HK-2 (cell line): ENCODE measurements around the gene KRTAP3-1.
"Not testable (repeated sequence)": the region's sequence is repeated elsewhere in the genome, so short reads cannot be mapped to it uniquely, and the experiment has no call there.

Source experiments
- DNase-seq: peaks from one replicate; pipeline ENCODE4 v3.0.0-alpha.2; 2018; ENCODE audit not compliant: unreplicated experiment

Gene KRTAP3-1

DNA sequence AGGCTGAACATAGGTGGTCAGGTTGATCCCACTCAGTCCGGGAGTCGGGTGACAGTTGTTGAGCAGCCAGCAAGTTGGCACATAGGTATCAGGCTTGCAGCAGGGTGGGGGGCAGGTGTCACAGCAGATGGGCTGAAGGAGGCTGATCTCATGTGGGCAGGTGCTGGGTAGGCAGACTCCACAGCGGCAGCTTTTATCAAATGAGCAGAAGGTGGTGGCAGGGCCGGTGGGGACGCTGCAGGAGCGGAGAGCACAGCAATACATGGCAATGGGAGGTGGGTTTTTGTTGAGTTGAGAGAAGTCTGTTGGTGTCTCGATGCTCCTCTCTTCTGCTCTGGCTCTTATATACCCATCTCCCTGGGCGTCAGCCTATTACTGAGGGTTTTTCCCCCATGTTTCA is at the start of gene KRTAP3-1:
Gene KRTAP3-1, minus strand, starts transcription at position 318 of the 400 bp plus-strand sequence. Its CDS starts 54 bp downstream, at position 264.
- DNase-seq: no peak

GRCh38 chr17:41057547-41057946 is 48.6 kb upstream of the KRTAP3-1 start:
- DNase-seq: no peak

DNA sequence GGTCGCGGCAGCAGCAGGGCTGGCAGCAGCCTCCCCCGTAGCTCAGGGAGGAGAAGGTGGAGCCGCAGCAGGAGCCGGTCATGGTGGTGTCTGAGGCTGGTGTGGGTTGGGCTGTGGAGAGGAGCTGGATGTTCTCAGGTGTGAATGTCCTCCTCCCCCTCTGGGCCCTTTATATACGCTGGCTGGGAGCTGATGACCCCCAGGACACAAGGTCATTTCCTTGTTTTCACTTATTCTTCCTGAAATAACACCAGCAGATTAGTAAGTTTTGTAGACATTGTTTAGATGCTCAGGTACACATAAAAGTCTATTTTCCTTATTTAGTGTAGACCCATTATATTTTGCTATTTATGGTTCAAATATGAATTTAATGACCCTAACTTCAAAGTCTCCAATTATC is 46.2 kb upstream of the KRTAP3-1 start, which contains the start of gene KRTAP2-2:
Gene KRTAP2-2, minus strand, starts transcription at position 101 of the 400 bp plus-strand sequence. Its CDS starts 19 bp downstream, at position 82.
- DNase-seq: not testable (repeated sequence)

DNA sequence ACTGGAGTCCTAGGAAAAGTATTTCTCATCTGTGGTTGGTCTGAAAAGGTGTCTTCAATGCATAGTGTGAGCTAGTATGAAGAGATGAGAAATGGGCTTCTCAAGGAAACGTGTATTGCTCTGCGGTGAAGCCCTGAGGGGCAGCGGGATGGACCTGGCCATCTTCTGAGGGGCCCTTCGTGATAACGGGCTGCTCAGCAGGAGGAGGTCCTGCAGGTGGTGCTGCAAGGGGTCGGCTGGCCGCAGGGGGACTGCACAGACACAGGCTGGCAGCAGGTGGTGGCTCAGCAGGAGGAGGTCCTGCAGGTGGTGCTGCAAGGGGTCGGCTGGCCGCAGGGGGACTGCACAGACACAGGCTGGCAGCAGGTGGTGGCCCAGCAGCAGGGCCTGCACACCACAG is 45.6 kb upstream of the KRTAP3-1 start:
- not testable (repeated sequence) for DNase-seq

DNA sequence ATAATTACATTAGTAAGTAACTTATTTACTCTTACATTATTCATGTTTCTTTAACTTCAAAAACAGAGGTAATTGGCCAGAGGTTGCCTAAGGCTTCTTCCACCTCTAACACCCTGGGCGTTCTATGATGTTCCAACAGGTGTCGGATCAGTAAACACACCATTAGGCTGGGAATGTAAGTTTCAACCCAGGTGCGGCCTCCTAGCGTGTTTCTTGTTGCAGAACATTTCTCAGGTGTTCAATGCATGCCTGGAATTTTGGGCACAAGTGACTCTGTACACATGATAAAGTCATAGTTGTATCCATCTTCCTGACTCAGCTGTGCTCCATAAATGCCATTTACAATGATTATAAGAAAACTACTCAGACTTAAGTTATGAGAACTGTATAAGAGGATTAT is 45.1 kb upstream of the KRTAP3-1 start:
- no peak for DNase-seq

DNA sequence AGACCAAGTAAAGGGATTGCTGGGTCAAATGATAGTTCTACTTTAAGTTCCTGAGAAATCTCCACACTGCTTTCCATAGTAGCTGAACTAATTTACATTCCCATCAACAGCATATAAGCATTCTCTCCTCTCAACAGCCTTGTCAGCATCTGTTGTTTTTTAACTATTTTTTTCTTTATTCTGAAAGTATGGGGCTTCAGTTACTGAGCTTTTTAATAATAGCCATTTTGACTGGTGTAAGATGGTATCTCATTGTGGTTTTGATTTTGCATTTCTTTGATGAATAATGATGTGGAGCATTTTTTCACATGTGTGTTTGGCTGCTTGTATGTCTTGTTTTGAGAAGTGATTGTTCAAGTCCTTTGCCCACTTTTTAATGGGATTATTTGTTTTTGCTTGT is 43.6 kb upstream of the KRTAP3-1 start:
- DNase-seq: no peak

GRCh38 chr17:41049110-41049509 is 40.2 kb upstream of the KRTAP3-1 start:
- DNase-seq: no peak

DNA sequence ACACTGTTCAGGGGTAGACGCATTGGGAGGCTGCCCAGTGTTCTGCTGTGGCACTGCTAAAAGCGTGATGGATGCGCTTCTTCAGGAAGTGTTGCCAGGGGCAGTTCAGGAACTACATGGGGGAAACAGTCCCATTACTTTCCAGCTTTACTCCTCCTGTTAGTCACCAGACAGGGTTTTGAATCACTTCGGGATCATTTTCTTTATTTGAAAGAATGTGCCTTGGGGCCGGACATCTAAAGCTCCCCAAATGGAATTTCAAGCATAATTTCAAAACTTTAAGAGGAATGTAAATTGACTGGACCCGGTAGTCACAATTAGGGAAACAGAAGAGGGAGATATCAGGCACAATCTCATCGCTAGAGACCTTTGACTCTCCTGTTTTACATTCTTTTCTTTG is 39.5 kb upstream of the KRTAP3-1 start:
- DNase-seq: no peak

- DNase-seq: not testable (repeated sequence)
These were observed 38.0 kb upstream of the KRTAP3-1 start, which contains the start of gene KRTAP2-1 for GRCh38 chr17:41046735-41047465. Gene KRTAP2-1, minus strand, starts transcription at chr17:41047316. Its CDS starts 49 bp downstream, at chr17:41047267.

GRCh38 chr17:41042953-41043352 is 34.0 kb upstream of the KRTAP3-1 start:
- DNase-seq: no peak

DNA sequence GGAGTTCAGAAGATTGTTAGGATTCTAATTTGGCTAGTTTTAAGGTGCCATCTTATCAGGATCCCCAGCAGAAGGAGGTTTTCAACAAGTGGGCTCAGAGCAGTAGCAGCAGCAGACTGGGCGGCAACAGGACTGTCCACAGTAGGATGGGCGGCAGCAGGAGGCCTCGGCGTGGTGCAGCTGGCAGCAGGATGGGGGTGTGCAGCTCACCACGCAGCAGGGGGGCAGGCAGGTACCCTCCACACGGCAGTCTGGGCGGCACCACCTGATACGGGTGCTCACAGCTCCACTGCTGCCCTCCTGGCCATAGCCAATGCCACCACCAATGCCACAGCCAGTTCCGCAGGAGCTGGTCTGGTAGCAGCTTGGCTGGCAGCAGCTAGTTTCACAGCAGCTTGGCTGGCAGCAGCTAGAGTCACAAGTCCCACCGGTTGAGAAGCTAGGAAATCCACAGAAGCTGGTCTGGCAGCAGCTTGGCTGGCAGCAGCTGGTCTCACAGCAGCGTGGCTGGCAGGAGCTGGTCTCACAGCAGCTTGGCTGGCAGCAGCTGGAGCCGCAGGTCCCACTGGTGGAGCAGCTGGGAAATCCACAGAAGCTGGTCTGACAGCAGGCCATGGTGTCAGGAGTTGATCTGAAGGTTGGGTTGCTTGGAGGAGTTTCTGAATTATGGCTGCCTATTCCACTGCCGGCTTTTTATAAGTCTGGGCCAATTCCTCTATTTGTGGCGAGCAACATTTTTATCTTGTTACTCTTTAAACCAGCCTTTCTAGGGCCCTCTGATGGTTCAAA is 32.0 kb upstream of the KRTAP3-1 start, which contains the start of gene KRTAP1-1:
Gene KRTAP1-1, minus strand, starts transcription at position 668 of the 789 bp plus-strand sequence. Its CDS starts 53 bp downstream, at position 615.
- DNase-seq: not testable (repeated sequence)

DNA sequence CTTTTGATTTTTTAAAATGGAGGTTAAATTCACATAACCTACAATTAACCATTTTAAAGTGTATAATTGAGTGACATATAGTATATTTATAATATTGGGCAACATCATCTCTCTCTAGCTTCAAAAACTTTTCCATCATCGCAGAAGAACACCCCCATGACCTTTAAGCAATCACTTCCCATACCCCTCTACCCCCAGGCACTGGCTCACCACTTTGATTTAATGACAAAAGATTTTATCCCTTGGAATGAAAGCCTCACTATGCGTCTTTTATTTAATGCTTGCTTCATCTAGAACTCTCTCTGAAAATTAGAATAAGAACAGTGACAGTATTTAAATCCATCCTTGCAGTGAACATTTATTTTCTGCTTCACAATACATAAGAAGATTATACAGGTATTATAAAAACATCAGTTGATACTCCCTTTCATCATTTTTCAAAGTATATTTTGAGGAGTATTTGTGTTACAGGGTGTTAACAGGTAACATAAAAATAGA is 29.0 kb upstream of the KRTAP3-1 start:
- DNase-seq: no peak

DNA sequence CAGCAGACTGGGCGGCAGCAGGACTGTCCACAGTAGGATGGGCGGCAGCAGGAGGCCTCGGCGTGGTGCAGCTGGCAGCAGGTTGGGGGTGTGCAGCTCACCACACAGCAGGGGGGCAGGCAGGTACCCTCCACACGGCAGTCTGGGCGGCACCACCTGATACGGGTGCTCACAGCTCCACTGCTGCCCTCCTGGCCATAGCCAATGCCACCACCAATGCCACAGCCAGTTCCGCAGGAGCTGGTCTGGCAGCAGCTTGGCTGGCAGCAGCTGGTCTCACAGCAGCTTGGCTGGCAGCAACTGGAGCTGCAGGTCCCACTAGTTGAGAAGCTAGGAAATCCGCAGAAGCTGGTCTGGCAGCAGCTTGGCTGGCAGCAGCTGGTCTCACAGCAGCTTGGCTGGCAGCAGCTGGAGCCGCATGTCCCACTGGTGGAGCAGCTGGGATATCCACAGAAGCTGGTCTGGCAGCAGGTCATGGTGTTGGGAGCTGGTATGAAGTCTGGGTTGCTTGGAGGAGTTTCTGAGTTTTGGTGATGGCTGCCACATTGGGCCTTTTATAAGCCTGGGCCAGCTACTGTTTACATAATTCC is 25.5 kb upstream of the KRTAP3-1 start, which contains the start of gene KRTAP1-3:
Gene KRTAP1-3, minus strand, starts transcription at position 529 of the 590 bp plus-strand sequence. Its CDS starts 53 bp downstream, at position 476.
- not testable (repeated sequence) for DNase-seq

GRCh38 chr17:41029633-41030245 is 20.8 kb upstream of the KRTAP3-1 start, which contains the start of gene KRTAP1-4:
Gene KRTAP1-4, minus strand, starts transcription at chr17:41030195. Its CDS starts 117 bp downstream, at chr17:41030078.
- no peak for DNase-seq

DNA sequence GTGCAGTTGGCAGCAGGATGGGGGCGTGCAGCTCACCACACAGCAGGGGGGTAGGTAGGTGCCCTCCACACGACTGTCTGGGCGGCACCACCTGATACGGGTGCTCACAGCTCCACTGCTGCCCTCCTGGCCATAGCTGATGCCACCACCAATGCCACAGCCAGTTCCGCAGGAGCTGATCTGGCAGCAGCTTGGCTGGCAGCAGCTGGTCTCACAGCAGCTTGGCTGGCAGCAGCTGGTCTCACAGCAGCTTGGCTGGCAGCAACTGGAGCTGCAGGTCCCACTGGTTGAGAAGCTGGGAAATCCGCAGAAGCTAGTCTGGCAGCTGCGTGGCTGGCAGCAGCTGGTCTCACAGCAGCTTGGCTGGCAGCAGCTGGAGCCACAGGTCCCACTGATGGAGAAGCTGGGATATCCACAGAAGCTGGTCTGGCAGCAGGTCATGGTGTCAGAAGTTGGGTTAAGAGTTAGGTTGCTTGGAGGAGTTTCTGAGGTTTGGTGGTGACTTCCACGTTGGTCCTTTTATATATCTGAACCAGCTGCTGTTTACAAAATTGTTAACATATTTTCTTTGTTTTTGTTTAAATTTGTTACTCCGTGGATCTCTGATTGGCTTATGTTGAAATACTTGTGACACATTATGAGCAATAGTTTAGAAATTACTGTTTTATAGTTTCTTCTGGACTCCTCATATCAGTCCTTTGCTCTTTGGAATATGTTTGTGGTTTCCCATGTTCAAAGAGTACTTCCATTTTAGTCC is 18.0 kb upstream of the KRTAP3-1 start, which contains the start of gene KRTAP1-5:
Gene KRTAP1-5, minus strand, starts transcription at position 494 of the 757 bp plus-strand sequence. Its CDS starts 53 bp downstream, at position 441.
- no peak for DNase-seq

DNA sequence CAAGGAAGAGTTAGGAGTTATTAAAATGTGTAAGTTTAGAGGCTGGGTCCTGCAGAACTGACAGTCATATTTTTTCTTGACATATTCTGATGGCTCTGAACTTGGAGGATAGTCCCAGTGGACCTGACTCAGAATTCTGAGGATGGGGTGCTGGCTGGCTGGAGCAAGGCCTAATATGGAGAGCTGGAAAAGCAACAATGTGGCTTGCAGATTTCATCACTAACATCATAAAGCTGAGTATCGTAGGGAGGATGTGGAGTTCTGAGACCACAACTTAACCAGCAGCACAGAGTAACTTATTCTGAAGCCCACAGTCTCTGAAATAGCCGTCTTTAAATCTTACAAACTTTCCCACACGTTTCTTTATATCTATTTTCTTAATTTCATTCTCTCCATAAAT is 15.8 kb upstream of the KRTAP3-1 start:
- no peak for DNase-seq

DNA sequence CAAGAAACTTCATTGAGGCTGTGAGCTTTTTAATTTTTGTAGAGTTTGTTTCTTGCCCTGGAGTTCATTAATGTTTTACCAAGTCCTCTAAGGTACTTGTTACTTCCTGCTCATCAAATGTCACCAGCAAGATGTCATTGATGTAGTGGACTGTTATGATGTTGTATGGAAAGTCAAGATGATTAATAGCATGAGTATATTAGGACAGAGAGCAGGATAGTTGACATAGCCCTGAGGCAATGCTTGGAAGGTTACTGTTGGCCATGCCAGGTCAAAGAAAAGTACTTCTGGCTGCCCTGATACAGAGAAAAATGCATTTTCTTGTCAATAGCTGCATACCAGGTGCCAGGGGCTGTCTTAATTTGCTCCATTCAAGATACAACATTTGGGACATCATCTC is 11.4 kb upstream of the KRTAP3-1 start:
- no peak for DNase-seq

DNA sequence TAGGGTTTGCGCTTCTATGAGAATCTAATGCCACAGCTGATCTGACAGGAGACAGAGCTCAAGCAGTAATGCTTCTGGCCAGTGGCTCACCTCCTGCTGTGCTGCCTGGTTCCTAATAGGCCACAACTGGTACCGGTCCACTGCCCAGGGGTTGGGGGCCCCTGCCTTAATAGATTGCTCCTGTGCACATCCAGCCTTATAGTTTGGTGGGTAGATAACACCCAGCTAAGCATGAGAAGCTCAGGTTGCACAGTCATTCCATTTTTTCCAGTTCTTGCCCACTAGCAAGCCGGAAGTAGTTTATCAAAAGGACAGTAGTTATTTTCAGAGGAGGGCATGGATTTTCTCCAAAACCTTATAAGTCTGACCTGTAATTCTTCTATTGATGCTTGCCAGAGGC is 10.5 kb upstream of the KRTAP3-1 start:
- no peak for DNase-seq

DNA sequence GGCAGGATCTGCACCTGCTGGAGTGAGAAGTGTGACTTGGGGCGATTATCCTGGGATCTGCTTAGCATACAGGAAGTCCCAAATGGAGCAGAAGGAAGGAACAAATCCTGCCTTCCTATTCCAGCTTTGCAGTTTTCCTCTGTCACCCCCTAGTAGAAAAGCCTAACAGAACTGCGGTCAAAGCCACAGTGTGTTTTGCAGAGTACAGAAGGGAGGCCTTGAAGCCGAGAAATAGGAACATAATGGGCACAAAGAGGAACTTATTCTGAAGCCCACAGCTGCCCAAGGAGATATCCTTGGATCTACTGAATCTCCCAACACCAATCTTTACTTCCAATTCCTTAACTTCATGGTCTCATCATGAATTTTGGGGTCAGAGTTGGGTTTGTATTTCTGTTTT is 9.6 kb upstream of the KRTAP3-1 start:
- DNase-seq: no peak

GRCh38 chr17:41016578-41017215 is 7.8 kb upstream of the KRTAP3-1 start:
- DNase-seq: no peak
